ENCODE results near the gene CSH1. TPM values are rescaled to one million over a fixed set of nuclear protein-coding genes. Genes with fewer than 3 reads are reported as not detected.
"Not testable (repeated sequence)": the region's sequence is repeated elsewhere in the genome, so short reads cannot be mapped to it uniquely, and the experiment has no call there.

CSH1 gene
- polyA plus RNA-seq, 1 experiment: not detected

DNA sequence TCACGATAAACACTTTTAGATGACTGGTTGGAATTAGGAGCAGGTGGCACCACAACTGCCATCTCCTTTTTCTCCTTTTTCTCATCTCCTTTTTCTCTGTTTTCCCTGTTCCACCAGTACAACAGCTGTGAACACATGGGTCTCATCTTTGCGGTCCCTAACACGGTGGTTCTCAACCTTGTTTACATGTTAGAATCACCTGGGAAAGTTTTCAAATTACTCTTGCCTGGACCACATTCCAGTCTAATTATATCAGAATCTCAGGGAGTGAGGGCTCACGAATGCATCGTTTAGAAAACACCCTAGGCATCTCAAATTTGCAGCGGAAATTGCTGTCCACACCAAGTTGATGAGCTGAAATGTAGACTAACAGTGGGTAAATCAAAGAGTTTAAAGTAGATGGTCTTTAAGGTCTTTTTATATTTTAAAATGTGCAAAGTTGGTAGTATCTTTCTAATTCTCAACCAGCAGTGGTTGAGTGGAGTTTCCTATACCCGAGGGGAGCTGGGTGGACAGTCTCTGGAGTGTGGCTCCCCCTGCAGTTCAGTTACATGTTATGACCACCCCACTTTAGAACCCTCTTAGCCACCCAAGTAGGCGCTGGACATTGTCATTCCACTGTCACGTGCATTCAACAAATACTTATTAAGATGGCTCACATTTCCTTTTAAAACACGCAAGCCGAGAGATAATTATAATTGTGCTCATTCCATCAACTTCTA lies 3.9 kb downstream of the CSH1 start:
- TF ChIP-seq, protein P1, sequence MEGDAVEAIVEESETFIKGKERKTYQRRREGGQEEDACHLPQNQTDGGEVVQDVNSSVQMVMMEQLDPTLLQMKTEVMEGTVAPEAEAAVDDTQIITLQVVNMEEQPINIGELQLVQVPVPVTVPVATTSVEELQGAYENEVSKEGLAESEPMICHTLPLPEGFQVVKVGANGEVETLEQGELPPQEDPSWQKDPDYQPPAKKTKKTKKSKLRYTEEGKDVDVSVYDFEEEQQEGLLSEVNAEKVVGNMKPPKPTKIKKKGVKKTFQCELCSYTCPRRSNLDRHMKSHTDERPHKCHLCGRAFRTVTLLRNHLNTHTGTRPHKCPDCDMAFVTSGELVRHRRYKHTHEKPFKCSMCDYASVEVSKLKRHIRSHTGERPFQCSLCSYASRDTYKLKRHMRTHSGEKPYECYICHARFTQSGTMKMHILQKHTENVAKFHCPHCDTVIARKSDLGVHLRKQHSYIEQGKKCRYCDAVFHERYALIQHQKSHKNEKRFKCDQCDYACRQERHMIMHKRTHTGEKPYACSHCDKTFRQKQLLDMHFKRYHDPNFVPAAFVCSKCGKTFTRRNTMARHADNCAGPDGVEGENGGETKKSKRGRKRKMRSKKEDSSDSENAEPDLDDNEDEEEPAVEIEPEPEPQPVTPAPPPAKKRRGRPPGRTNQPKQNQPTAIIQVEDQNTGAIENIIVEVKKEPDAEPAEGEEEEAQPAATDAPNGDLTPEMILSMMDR (IDR thresholded peaks at IDR 0.05; ENCODE audit: insufficient read depth, low read depth, low read length): peak; percentile 26; the same call in 1 of the 2 replicates

DNA sequence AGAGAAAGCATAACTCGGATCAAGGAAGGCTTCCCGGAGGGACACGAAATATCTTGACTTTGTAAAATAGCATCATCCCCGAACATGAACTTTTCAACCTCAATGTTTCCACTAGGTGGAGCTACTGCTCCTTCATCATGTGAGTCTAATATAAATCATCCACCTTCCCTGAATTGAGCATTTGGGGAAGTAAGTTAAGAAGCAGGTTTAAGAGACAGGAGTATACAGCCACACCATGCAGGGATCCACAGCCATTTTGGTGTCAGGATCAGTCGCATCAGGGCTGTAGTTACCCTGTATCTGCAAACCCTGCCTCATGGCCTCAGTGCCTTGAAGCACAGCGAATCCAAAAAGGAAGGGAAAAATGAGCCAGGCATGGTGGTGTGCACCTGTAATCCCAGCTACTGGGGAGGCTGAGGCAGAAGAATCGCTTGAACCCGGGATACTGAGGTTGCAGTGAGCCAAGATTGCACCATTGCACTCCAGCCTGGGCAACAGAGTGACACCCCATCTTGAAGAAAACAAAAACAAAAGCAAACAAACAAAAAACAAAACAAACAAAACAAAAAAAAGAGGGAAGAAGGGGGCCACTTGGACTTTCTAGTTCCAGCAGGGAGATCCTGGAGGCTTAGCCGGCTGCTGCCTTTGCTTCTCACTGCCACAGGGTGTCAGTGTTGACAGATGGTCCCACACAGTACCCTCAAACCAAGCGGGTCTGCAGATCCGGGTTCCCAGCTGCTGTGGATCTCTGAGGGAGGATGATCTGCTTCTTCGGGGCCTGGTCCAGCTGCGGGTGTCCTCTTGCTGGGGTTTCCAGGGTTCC lies 7.1 kb downstream of the CSH1 start:
- POLR2A ChIA-PET; DNase-seq (ENCODE audit: low read depth); H3K36me3 ChIP-seq (ENCODE audit: control insufficient read depth, insufficient read depth, low read length); H3K4me3 ChIP-seq (ENCODE audit: low read depth, low read length): not testable (repeated sequence)
- H3K27me3 ChIP-seq (ENCODE audit: control insufficient read depth, insufficient read depth, low read length): peaks cover 13% of the 10 kb centered on the region
- TF ChIP-seq, protein P1 (IDR thresholded peaks at IDR 0.05; ENCODE audit: insufficient read depth, low read depth, low read length): peak; percentile 57
- CTCF ChIA-PET: interaction anchor here (0.6 to 5.1 kb wide), 23 partner anchors 11 to 438 kb away, joined by 3 to 72 read pairs (median 3); partner anchors contain the start of genes CSHL1, GH2 and SMARCD2

More for the DNA sequence above, 3.9 kb downstream of the CSH1 start:
- peaks cover 13% of the 10 kb centered on the region for H3K27me3 ChIP-seq (ENCODE audit: control insufficient read depth, insufficient read depth, low read length)
- DNase-seq (ENCODE audit: low read depth); H3K36me3 ChIP-seq (ENCODE audit: control insufficient read depth, insufficient read depth, low read length); H3K4me3 ChIP-seq (ENCODE audit: low read depth, low read length); POLR2A ChIA-PET: not testable (repeated sequence)
- CTCF ChIA-PET: interaction anchor here (1.1 to 2.7 kb wide), 7 partner anchors 9 to 44 kb away, joined by 3 to 12 read pairs (median 4); partner anchors contain the start of gene GH2

DNA sequence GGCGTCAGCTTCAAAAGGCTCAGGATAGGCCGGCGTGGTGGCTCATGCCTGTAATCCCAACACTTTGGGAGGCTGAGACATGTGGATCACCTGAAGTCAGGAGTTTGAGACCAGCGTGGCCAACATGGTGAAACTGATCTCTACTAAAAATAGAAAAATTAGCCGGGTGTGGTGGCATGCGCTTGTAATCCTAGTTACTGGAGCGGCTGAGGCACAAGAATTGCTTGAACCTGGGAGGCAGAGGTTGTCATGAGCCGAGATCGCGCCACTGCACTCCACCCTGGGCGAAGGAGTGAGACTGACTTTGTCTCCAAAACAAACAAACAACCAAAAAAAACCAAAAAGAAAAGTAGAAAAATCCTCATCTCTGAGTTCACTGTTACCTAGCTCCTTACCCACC lies 11.3 kb downstream of the CSH1 start:
- CTCF ChIA-PET: interaction anchor here (0.6 to 3.4 kb wide), 3 partner anchors 8 to 132 kb away, joined by 3 to 12 read pairs (median 5); no protein-coding TSS in a partner anchor
- H3K4me3 ChIP-seq (ENCODE audit: low read depth, low read length); H3K36me3 ChIP-seq (ENCODE audit: control insufficient read depth, insufficient read depth, low read length); DNase-seq (ENCODE audit: low read depth); POLR2A ChIA-PET; H3K27me3 ChIP-seq (ENCODE audit: control insufficient read depth, insufficient read depth, low read length): not testable (repeated sequence)

DNA sequence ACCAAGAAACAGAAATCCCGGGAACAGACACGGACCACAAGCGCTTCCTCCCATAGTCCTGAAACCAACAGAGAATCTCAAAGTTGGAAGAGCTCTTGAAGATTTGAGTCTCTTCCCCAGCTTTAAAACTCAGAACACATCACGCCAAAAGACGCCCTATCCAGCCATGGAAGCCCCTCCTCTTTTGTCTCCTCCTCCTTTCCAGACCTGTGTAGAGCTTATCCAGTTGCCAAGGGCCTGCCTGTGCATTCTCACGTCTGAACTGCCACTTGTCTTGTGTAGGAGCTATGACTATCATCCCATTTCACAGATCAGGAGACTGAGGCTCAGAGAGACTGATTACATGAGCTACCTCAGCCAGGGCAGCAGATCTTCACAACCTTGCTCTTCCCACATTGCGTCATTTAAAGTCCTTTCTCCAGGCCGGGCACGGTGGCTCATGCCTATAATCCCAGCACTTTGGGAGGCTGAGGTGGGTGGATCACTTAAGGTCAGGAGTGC lies 13.7 kb downstream of the CSH1 start:
- H3K27me3 ChIP-seq (ENCODE audit: control insufficient read depth, insufficient read depth, low read length); H3K4me3 ChIP-seq (ENCODE audit: low read depth, low read length); H3K36me3 ChIP-seq (ENCODE audit: control insufficient read depth, insufficient read depth, low read length); POLR2A ChIA-PET; DNase-seq (ENCODE audit: low read depth): not testable (repeated sequence)
- CTCF ChIA-PET: interaction anchor here (0.7 to 3.4 kb wide), 9 partner anchors 8 to 143 kb away, joined by 3 to 12 read pairs (median 4); no protein-coding TSS in a partner anchor

DNA sequence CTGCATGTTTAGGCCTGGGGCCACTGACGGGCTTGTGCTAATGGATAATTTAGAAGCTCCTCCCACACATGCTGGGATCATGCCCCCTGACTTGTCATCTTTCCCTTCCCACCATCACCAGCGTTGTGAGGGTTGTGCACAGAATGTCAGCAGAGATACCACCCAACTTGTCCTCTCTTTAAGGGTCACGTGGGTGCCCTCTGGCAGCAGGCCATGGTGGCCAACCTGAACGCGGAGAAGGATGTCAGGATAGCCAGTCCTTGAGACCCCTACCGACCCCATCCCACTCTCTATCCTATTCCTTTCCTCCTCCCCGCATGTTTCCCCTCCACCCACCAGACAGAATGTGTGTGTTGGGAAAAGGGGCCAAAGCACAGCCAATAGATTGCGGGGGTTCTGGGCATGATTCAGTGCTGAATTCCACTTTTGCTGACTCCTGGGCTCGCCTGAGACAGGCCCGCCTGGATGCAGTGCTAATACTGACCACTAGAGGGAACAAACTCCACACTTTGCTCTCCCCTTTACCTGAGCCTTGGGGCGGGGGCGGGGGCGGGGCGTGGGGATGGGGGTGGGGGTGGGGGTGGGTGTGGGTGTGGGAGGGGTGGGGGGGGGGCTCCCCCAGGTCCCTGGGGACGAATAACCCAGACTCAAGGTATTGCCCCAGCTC lies 14.3 kb downstream of the CSH1 start, which contains the start of gene GH2:
Gene GH2 (minus strand): TSS at position 10 of the 667 bp plus-strand sequence. CDS start 143 bp downstream, outside the sequence.
- ChIA-PET CTCF (interaction anchor here (0.7 to 8.5 kb wide), 17 partner anchors 7 to 144 kb away, joined by 3 to 72 read pairs (median 5); no protein-coding TSS in a partner anchor), POLR2A (no interaction called here)
- DNase-seq (ENCODE audit: low read depth): no peak
- TF ChIP-seq, protein P1 (IDR thresholded peaks at IDR 0.05; ENCODE audit: insufficient read depth, low read depth, low read length): peak; percentile 78
- Histone ChIP-seq H3K4me3 (ENCODE audit: low read depth, low read length) (no peak within 1 kb of the TSS), H3K36me3 (ENCODE audit: control insufficient read depth, insufficient read depth, low read length) (no peaks in the 10 kb centered on the region), H3K27me3 (ENCODE audit: control insufficient read depth, insufficient read depth, low read length) (peaks cover 6% of the 10 kb centered on the region)

Measured in BJ (cell line).